HEK293 (cell line): ENCODE measurements around the gene CDH18.

Experiments
- CTCF ChIA-PET: fragments of 350-600 bp; formaldehyde crosslinking; extraction: SDS; loops from one replicate; lab custom pipeline; 2021; ENCODE audit warnings: antibody characterized with exemption; lab: Yijun Ruan, JAX
- POLR2A ChIA-PET: fragments of 300-600 bp; formaldehyde crosslinking; extraction: SDS; loops from one replicate; lab custom pipeline; 2020; ENCODE audit warnings: antibody characterized with exemption, inconsistent platforms; lab: Yijun Ruan, JAX
- H3K27ac ChIP-seq: fragments of 200-500 bp; sonication (Bioruptor generic); 2 replicates; pipeline ENCODE4 v1.5.1; 2014; ENCODE audit warnings: low read depth, low read length, control low read depth, inconsistent platforms; ENCODE audit errors: extremely low read depth
- H3K36me3 ChIP-seq, 2 experiments: fragments of 200-500 bp in 1 of 2; sonication (Bioruptor generic) in 1 of 2; 1 replicate in 1 of 2; 2 replicates in 1 of 2; pipeline ENCODE4 v1.5.1; 2014 to 2017; ENCODE audit warnings: inconsistent platforms in 2 of 2, low read length in 2 of 2; ENCODE audit not compliant: control insufficient read depth in 2 of 2, insufficient read depth in 1 of 2
- H3K4me1 ChIP-seq: fragments of 200-500 bp; sonication (Bioruptor generic); 2 replicates; pipeline ENCODE4 v1.5.1; 2014; ENCODE audit warnings: mild to moderate bottlenecking, low read length, inconsistent platforms; ENCODE audit not compliant: control insufficient read depth, insufficient read depth
- H3K4me3 ChIP-seq: 2 replicates; pipeline ENCODE4 v1.5.1; 2011; ENCODE audit warnings: low read depth, mild to moderate bottlenecking, control low read depth, low read length, moderate library complexity
- H3K9me3 ChIP-seq: fragments of 200-500 bp; sonication (Bioruptor generic); 2 replicates; pipeline ENCODE4 v1.5.1; 2014; ENCODE audit warnings: low read depth, low read length, inconsistent platforms; ENCODE audit not compliant: control insufficient read depth, insufficient read depth
- KLF8 ChIP-seq: fragments of 450-650 bp; formaldehyde crosslinking; IDR thresholded peaks from 2 replicates; pipeline ENCODE4 v1.5.1; 2016; ENCODE audit warnings: missing biosample characterization, missing genetic modification characterization
- SALL2 ChIP-seq: fragments of 450-650 bp; formaldehyde crosslinking; IDR thresholded peaks from 2 replicates; pipeline ENCODE4 v1.5.0; 2017; ENCODE audit warnings: missing biosample characterization, mild to moderate bottlenecking, missing genetic modification characterization, borderline replicate concordance
- ZBTB1 ChIP-seq: fragments of 450-650 bp; formaldehyde crosslinking; IDR thresholded peaks from 2 replicates; pipeline ENCODE4 v1.5.1; 2016; ENCODE audit warnings: missing biosample characterization, missing genetic modification characterization
- ZBTB20 ChIP-seq: fragments of 450-650 bp; formaldehyde crosslinking; IDR thresholded peaks from 2 replicates; pipeline ENCODE4 v1.5.1; 2016; ENCODE audit warnings: missing biosample characterization, missing genetic modification characterization
- ZBTB21 ChIP-seq: fragments of 450-650 bp; formaldehyde crosslinking; IDR thresholded peaks from 2 replicates; pipeline ENCODE4 v1.5.1; 2017; ENCODE audit warnings: missing biosample characterization, missing genetic modification characterization
- ZIC2 ChIP-seq: fragments of 450-650 bp; formaldehyde crosslinking; IDR thresholded peaks from 2 replicates; pipeline ENCODE4 v1.5.1; 2016; ENCODE audit warnings: missing biosample characterization, missing genetic modification characterization
- ZNF133 ChIP-seq: fragments of 450-650 bp; formaldehyde crosslinking; IDR thresholded peaks from 2 replicates; pipeline ENCODE4 v1.5.1; 2016; ENCODE audit warnings: missing biosample characterization, missing genetic modification characterization
- ZNF138 ChIP-seq: fragments of 450-650 bp; formaldehyde crosslinking; IDR thresholded peaks from 2 replicates; pipeline ENCODE4 v1.5.1; 2016; ENCODE audit warnings: missing biosample characterization, missing genetic modification characterization, borderline replicate concordance
- ZNF157 ChIP-seq: fragments of 450-650 bp; formaldehyde crosslinking; IDR thresholded peaks from 2 replicates; pipeline ENCODE4 v1.5.1; 2016; ENCODE audit warnings: missing biosample characterization, missing genetic modification characterization
- ZNF16 ChIP-seq: fragments of 450-650 bp; formaldehyde crosslinking; IDR thresholded peaks from 2 replicates; pipeline ENCODE4 v1.5.1; 2016; ENCODE audit warnings: low read depth, missing biosample characterization, missing genetic modification characterization
- ZNF184 ChIP-seq: fragments of 450-650 bp; IDR thresholded peaks from 2 replicates; pipeline ENCODE4 v1.5.1; 2018; ENCODE audit warnings: missing biosample characterization, mild to moderate bottlenecking, missing genetic modification characterization
- ZNF214 ChIP-seq: fragments of 450-650 bp; formaldehyde crosslinking; IDR thresholded peaks from 2 replicates; pipeline ENCODE4 v1.5.1; 2017; ENCODE audit warnings: missing biosample characterization, mild to moderate bottlenecking, missing genetic modification characterization, borderline replicate concordance
- ZNF239 ChIP-seq: fragments of 450-650 bp; formaldehyde crosslinking; IDR thresholded peaks from 2 replicates; pipeline ENCODE4 v1.5.1; 2016; ENCODE audit warnings: missing biosample characterization, missing genetic modification characterization
- ZNF335 ChIP-seq: fragments of 450-650 bp; formaldehyde crosslinking; conservative IDR thresholded peaks from 2 replicates; pipeline ENCODE4 v1.5.1; 2016; ENCODE audit warnings: missing biosample characterization, missing genetic modification characterization
- ZNF366 ChIP-seq: fragments of 450-650 bp; formaldehyde crosslinking; conservative IDR thresholded peaks from 2 replicates; pipeline ENCODE4 v1.5.1; 2016; ENCODE audit warnings: missing biosample characterization, missing genetic modification characterization
- ZNF433 ChIP-seq: fragments of 450-650 bp; formaldehyde crosslinking; IDR thresholded peaks from 2 replicates; pipeline ENCODE4 v1.5.1; 2016; ENCODE audit warnings: missing biosample characterization, missing genetic modification characterization, low read depth
- ZNF521 ChIP-seq: fragments of 450-650 bp; formaldehyde crosslinking; IDR thresholded peaks from 2 replicates; pipeline ENCODE4 v1.5.1; 2017; ENCODE audit warnings: missing biosample characterization, mild to moderate bottlenecking, missing genetic modification characterization
- ZNF555 ChIP-seq: fragments of 450-650 bp; formaldehyde crosslinking; conservative IDR thresholded peaks from 2 replicates; pipeline ENCODE4 v1.5.1; 2017; ENCODE audit warnings: missing biosample characterization, mild to moderate bottlenecking, missing genetic modification characterization, inconsistent platforms
- ZNF558 ChIP-seq: fragments of 450-650 bp; formaldehyde crosslinking; IDR thresholded peaks from 2 replicates; pipeline ENCODE4 v1.5.1; 2016; ENCODE audit warnings: missing biosample characterization, missing genetic modification characterization
- ZNF596 ChIP-seq: fragments of 450-650 bp; IDR thresholded peaks from 2 replicates; pipeline ENCODE4 v1.5.0; 2018; ENCODE audit warnings: missing biosample characterization, mild to moderate bottlenecking, missing genetic modification characterization, moderate library complexity
- ZNF791 ChIP-seq: fragments of 450-650 bp; formaldehyde crosslinking; IDR thresholded peaks from 2 replicates; pipeline ENCODE4 v1.5.1; 2016; ENCODE audit warnings: missing biosample characterization, missing genetic modification characterization
- ZSCAN16 ChIP-seq: fragments of 450-650 bp; formaldehyde crosslinking; IDR thresholded peaks from 2 replicates; pipeline ENCODE4 v1.5.1; 2016; ENCODE audit warnings: missing biosample characterization, missing genetic modification characterization
- TF ChIP-seq, protein P1 (sequence below): fragments of 450-650 bp; formaldehyde crosslinking; IDR thresholded peaks from 2 replicates; pipeline ENCODE4 v1.5.1; 2016; ENCODE audit warnings: missing biosample characterization, missing genetic modification characterization
- TF ChIP-seq, protein P2 (sequence below): fragments of 450-650 bp; formaldehyde crosslinking; IDR thresholded peaks from 2 replicates; pipeline ENCODE4 v1.5.1; 2016; ENCODE audit warnings: missing biosample characterization, missing genetic modification characterization
- TF ChIP-seq, protein P3 (sequence below): fragments of 450-650 bp; formaldehyde crosslinking; IDR thresholded peaks from 2 replicates; pipeline ENCODE4 v1.5.1; 2016; ENCODE audit warnings: missing biosample characterization, missing genetic modification characterization
- TF ChIP-seq, protein P4 (sequence below): fragments of 450-650 bp; formaldehyde crosslinking; IDR thresholded peaks from 2 replicates; pipeline ENCODE4 v1.5.1; 2017; ENCODE audit warnings: missing biosample characterization, missing genetic modification characterization
- TF ChIP-seq, protein P5 (sequence below): fragments of 450-650 bp; formaldehyde crosslinking; IDR thresholded peaks from 2 replicates; pipeline ENCODE4 v1.5.1; 2016; ENCODE audit warnings: missing biosample characterization, missing genetic modification characterization

CDH18 gene

DNA sequence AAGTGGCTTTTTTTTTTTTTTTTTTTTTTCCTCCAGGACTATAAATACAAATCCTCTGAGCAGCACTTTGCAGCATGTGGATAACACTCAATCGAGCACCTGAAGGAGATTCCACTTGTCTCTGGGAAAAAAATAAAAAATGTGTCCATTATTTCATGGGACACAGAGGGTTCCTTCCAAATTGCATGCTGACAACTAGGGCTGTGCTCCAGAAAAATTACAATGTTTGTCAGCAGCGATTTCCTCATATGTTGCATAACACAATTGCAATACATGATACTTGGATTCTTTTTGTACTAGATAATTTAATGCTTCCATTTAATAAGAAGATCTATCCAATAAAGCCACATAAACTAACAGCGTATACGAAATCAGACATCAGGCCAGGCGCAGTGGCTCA lies 84.4 kb downstream of the CDH18 start:
- TF ChIP-seq ZNF791 (no peak), ZNF555 (no peak), ZBTB20 (tag by site-specific recombination) (no peak), ZNF138 (no peak), ZNF214 (no peak), ZNF596 (no peak), ZNF133 (no peak), ZSCAN16 (tag by site-specific recombination) (no peak), ZNF16 (tag by site-specific recombination) (no peak), ZNF157 (tag by site-specific recombination) (no peak), ZNF366 (tag by site-specific recombination) (no peak), ZNF184 (tag by site-specific recombination) (no peak)
- TF ChIP-seq, protein P1, sequence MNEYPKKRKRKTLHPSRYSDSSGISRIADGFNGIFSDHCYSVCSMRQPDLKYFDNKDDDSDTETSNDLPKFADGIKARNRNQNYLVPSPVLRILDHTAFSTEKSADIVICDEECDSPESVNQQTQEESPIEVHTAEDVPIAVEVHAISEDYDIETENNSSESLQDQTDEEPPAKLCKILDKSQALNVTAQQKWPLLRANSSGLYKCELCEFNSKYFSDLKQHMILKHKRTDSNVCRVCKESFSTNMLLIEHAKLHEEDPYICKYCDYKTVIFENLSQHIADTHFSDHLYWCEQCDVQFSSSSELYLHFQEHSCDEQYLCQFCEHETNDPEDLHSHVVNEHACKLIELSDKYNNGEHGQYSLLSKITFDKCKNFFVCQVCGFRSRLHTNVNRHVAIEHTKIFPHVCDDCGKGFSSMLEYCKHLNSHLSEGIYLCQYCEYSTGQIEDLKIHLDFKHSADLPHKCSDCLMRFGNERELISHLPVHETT (tag by site-specific recombination) = no peak
- TF ChIP-seq, protein P2, sequence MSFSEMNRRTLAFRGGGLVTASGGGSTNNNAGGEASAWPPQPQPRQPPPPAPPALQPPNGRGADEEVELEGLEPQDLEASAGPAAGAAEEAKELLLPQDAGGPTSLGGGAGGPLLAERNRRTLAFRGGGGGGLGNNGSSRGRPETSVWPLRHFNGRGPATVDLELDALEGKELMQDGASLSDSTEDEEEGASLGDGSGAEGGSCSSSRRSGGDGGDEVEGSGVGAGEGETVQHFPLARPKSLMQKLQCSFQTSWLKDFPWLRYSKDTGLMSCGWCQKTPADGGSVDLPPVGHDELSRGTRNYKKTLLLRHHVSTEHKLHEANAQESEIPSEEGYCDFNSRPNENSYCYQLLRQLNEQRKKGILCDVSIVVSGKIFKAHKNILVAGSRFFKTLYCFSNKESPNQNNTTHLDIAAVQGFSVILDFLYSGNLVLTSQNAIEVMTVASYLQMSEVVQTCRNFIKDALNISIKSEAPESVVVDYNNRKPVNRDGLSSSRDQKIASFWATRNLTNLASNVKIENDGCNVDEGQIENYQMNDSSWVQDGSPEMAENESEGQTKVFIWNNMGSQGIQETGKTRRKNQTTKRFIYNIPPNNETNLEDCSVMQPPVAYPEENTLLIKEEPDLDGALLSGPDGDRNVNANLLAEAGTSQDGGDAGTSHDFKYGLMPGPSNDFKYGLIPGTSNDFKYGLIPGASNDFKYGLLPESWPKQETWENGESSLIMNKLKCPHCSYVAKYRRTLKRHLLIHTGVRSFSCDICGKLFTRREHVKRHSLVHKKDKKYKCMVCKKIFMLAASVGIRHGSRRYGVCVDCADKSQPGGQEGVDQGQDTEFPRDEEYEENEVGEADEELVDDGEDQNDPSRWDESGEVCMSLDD (tag by site-specific recombination) = no peak
- TF ChIP-seq, protein P3, sequence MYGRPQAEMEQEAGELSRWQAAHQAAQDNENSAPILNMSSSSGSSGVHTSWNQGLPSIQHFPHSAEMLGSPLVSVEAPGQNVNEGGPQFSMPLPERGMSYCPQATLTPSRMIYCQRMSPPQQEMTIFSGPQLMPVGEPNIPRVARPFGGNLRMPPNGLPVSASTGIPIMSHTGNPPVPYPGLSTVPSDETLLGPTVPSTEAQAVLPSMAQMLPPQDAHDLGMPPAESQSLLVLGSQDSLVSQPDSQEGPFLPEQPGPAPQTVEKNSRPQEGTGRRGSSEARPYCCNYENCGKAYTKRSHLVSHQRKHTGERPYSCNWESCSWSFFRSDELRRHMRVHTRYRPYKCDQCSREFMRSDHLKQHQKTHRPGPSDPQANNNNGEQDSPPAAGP = no peak
- TF ChIP-seq, protein P4, sequence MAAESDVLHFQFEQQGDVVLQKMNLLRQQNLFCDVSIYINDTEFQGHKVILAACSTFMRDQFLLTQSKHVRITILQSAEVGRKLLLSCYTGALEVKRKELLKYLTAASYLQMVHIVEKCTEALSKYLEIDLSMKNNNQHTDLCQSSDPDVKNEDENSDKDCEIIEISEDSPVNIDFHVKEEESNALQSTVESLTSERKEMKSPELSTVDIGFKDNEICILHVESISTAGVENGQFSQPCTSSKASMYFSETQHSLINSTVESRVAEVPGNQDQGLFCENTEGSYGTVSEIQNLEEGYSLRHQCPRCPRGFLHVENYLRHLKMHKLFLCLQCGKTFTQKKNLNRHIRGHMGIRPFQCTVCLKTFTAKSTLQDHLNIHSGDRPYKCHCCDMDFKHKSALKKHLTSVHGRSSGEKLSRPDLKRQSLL = no peak
- TF ChIP-seq, protein P5, sequence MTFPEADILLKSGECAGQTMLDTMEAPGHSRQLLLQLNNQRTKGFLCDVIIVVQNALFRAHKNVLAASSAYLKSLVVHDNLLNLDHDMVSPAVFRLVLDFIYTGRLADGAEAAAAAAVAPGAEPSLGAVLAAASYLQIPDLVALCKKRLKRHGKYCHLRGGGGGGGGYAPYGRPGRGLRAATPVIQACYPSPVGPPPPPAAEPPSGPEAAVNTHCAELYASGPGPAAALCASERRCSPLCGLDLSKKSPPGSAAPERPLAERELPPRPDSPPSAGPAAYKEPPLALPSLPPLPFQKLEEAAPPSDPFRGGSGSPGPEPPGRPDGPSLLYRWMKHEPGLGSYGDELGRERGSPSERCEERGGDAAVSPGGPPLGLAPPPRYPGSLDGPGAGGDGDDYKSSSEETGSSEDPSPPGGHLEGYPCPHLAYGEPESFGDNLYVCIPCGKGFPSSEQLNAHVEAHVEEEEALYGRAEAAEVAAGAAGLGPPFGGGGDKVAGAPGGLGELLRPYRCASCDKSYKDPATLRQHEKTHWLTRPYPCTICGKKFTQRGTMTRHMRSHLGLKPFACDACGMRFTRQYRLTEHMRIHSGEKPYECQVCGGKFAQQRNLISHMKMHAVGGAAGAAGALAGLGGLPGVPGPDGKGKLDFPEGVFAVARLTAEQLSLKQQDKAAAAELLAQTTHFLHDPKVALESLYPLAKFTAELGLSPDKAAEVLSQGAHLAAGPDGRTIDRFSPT (tag by site-specific recombination) = no peak
- TF ChIP-seq, all 188 proteins: peak for 0

DNA sequence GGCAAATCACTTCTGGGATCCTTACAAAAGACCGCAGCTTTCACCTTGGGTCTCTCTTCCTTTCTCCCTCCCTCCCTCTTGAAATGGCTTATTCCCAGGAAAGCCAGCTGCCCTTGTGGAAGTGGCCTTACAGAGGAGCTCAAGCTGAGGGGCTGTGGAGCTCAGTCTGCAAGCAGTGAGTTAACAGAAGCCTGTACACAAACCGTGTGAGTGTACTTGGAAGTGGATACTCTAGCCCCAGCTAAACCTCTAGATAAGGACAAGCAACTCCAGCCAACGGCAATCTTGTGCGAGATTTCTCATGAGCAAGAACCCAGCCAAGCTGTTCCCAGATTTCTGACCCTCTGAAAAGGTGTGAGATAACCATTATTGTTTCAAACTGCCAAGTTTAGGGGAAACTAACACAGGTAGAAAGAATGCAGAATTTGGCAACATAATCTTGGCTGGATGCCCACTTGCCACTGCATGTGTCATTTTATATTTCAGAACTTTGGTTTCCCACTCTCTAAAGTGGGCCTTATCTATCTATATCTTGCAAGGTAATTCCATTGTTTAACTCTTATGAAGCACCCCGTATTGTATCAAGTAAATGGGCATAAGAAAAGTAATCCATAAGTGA lies 85.6 kb downstream of the CDH18 start:
- ChIA-PET CTCF (no interaction called here), POLR2A (no interaction called here)
- Histone ChIP-seq H3K4me1 (no peaks in the 10 kb centered on the region), H3K9me3 (no peaks in the 10 kb centered on the region), H3K27ac (no peak overlapping the region), H3K36me3 (no peaks in the 10 kb centered on the region), H3K4me3 (no peak overlapping the region)
- TF ChIP-seq ZNF521 (no peak), ZNF558 (tag by site-specific recombination) (no peak), ZIC2 (tag by site-specific recombination) (no peak), ZBTB21 (tag by site-specific recombination) (no peak), SALL2 (tag by site-specific recombination) (no peak), KLF8 (no peak), ZBTB1 (tag by site-specific recombination) (no peak), ZNF335 (tag by site-specific recombination) (no peak), ZNF433 (tag by site-specific recombination) (no peak), ZNF239 (no peak)

More for the DNA sequence above, 84.4 kb downstream of the CDH18 start:
- POLR2A ChIA-PET = no interaction called here
- no peaks in the 10 kb centered on the region for H3K4me1 ChIP-seq
- H3K36me3 ChIP-seq = no peaks in the 10 kb centered on the region
- no peak overlapping the region for H3K27ac ChIP-seq
- CTCF ChIA-PET = no interaction called here
- no peaks in the 10 kb centered on the region for H3K9me3 ChIP-seq
- H3K4me3 ChIP-seq = no peak overlapping the region
